Measurements from ENCODE around the gene DDB1.

DNA sequence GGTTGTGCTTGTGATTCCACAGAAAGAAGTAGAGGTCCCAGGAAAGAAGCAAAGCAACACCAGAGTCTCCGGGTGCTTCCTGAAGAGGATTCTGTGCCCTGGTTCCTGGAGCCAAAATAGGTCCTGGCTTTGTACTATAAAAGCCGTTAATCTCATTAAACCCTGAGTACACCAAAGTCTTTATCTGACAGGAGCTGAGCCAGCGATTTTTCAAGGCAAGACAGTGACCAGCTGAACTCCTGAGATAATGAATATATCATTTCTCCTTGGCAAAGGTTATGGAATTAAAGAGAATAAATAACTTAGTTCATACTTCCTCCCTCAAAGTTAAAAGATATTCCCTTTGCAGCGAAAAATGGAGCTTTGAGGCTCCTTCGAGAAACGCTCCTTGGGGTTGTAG lies 34.5 kb upstream of the DDB1 start:
- TF ChIP-seq, protein P1, sequence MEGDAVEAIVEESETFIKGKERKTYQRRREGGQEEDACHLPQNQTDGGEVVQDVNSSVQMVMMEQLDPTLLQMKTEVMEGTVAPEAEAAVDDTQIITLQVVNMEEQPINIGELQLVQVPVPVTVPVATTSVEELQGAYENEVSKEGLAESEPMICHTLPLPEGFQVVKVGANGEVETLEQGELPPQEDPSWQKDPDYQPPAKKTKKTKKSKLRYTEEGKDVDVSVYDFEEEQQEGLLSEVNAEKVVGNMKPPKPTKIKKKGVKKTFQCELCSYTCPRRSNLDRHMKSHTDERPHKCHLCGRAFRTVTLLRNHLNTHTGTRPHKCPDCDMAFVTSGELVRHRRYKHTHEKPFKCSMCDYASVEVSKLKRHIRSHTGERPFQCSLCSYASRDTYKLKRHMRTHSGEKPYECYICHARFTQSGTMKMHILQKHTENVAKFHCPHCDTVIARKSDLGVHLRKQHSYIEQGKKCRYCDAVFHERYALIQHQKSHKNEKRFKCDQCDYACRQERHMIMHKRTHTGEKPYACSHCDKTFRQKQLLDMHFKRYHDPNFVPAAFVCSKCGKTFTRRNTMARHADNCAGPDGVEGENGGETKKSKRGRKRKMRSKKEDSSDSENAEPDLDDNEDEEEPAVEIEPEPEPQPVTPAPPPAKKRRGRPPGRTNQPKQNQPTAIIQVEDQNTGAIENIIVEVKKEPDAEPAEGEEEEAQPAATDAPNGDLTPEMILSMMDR (IDR thresholded peaks at IDR 0.05; ENCODE audit: poor library complexity, severe bottlenecking) = no peak
- TF ChIP-seq EP300 (conservative IDR thresholded peaks at IDR 0.05; ENCODE audit: poor library complexity, severe bottlenecking) (no peak), TAF1 (IDR thresholded peaks at IDR 0.05; ENCODE audit: low read depth) (no peak), POLR2AphosphoS5 (IDR thresholded peaks at IDR 0.05) (no peak), EZH2 (IDR thresholded peaks at IDR 0.05; ENCODE audit: borderline replicate concordance, insufficient read depth, low read length, poor library complexity, severe bottlenecking) (no peak), SMC3 (conservative IDR thresholded peaks at IDR 0.05; ENCODE audit: poor library complexity) (no peak), RAD21 (conservative IDR thresholded peaks at IDR 0.05) (no peak)

Data from neural cell (in vitro differentiated cells).